HG03558 (cell line): ENCODE results near the gene BUB1.
"Not testable (repeated sequence)": the region's sequence is repeated elsewhere in the genome, so short reads cannot be mapped to it uniquely, and the experiment has no call there.

Source experiments
- ATAC-seq: cut with Tn5 transposase; IDR thresholded peaks from one replicate; pipeline ENCODE4 v1.9.1; 2021; ENCODE audit warnings: moderate number of reproducible peaks; ENCODE audit not compliant: unreplicated experiment; ENCODE audit errors: extremely low read depth

The BUB1 gene

GRCh38 chr2:110660558-110660957 is 17.3 kb downstream of the BUB1 start:
- no peak for ATAC-seq

GRCh38 chr2:110659248-110659647 is 18.6 kb downstream of the BUB1 start:
- no peak for ATAC-seq

DNA sequence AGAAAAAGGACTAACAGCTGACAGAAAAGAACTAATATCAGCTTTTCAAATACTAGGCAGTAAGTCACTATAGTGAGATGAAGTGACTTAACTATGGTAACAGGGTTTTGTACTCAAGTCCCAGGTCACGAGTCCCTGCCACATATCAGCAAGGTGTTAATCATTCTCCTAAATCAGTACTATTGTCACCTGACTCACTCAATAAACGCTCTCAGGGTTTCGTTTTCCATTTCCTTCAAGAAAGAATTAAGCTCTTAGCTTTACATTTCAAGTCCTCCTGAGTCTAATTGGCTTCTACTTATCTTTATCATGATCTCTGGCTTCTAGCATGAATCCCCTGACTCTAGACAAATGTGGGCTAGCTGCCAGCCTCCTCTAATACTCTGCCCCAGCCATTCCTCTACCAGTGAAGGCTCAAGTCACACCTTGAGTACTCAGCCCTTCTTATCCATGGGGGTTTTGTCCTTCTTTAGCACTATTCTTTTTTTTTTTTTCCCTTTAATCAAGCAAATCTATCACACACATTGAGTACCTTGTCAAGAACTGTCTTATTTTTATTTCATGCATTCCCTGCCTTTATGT is 20.0 kb downstream of the BUB1 start:
- no peak for ATAC-seq

DNA sequence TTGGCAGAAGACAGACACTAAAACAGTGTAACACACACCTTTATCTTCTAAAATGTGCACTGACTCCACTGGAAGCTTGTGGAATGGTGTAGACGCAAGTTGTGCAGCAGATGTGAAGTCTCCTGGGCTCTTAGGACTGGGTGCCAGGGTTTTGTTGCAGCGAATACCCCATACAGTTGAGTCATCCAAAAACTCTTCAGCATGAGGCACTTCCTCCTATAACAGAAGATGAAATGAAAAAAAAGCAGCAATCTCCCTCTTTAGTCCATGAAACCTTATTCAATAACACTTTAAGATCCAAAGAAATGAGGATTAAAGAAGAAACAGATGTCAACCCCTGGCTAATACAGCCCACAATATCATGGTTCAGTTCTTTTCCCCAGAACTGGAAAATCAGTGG is 22.2 kb downstream of the BUB1 start:
- ATAC-seq: no peak

DNA sequence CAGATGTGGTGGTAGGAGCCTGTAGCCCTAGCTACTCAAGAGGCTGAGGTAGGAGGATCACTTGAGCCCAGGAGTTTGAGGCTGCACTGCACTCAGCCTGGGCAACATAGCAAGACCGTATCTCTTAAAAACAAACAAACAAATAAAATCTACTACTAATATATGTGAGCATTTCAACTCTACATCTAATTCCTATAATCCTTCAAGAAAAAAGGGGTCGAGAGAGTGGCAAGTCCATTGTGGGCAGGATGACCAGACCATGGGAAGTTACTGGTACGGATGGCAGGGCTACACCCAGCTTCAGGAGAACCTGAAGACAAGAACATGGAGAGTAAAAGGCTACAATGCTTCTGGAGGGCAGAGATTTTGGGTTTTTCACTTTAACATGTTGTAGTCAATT is 24.0 kb downstream of the BUB1 start:
- no peak for ATAC-seq

GRCh38 chr2:110650346-110650745 is 27.5 kb downstream of the BUB1 start:
- ATAC-seq: no peak

GRCh38 chr2:110647777-110648176 is 30.1 kb downstream of the BUB1 start:
- ATAC-seq: no peak

- ATAC-seq: no peak
Measured at GRCh38 chr2:110645616-110646015, 32.2 kb downstream of the BUB1 start.

DNA sequence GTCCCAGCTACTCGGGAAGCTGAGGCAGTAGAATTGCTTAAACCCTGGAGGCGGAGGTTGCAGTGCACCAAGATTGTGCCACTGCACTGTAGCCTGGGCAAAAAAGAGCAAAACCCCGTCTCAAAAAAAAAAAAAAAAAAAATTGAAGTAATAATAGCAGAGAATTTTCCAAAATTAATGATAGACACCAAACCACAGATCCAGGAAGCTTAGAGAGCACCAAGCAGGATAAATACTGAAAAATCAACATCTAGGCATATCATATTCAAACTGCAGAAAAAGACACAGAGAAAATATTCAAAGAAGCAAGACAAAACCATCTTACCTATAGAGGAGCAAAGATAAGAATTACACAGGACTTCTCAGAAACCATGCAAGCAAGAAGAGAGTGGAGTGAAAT is 33.5 kb downstream of the BUB1 start:
- ATAC-seq: no peak

DNA sequence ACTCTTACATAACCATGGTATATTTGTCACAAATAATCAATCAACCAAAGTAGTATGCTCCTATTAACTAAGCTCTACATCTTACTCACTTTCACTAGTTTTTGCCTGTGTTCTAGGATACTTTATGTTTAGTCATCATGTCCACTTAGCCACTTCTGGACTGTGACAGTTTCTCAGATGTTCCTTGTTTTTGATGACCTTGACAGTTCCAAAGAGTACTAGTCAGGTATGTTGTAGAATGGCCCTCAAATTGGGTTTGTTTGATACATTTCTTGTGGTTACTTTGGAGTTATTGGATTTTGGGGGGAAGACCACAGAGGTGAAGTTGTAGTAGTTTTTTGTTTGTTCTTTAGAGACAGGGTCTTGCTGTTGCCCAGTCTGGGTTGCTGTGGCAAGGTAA is 35.5 kb downstream of the BUB1 start:
- ATAC-seq: no peak

DNA sequence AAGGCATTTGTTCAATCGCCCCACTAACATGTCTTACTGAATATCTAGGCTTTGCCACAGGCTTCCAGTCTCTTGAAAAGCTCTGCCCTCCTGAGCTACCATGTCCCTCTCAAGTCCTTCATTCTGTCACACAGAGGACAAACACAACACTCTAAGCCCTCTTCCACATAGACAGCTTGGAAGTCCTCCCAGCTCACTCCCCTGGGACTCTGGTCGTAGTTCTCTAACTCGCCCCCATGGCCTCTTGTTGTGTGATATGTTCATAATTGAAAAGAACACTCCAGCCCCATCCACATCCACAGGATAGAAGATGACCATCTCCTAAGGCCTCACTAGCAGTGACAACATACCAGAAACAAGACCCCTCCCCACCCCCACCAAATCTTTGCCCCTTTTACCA is 37.9 kb downstream of the BUB1 start:
- ATAC-seq: no peak

GRCh38 chr2:110638952-110639695 is 38.7 kb downstream of the BUB1 start:
- no peak for ATAC-seq

- ATAC-seq: no peak
Measured at GRCh38 chr2:110638004-110638403, 39.9 kb downstream of the BUB1 start.

- ATAC-seq: no peak
Measured at GRCh38 chr2:110637093-110637492, 40.8 kb downstream of the BUB1 start.

DNA sequence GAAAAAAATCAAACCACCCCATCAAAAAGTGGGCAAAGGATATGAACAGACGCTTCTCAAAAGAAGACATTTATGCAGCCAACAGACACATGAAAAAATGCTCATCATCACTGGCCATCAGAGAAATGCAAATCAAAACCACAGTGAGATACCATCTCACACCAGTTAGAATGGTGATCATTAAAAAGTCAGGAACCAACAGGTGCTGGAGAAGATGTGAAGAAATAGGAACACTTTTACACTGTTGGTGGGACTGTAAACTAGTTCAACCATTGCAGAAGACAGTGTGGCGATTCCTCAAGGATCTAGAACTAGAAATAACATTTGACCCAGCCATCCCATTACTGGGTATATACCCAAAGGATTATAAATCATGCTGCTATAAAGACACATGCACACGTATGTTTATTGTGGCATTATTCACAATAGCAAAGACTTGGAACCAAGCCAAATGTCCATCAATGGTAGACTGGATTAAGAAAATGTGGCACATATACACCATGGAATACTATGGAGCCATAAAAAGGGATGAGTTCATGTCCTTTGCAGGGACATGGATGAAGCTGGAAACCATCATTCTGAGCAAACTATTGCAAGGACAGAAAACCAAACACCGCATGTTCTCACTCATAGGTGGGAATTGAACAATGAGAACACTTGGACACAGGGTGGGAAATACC is 41.8 kb downstream of the BUB1 start:
- ATAC-seq: not testable (repeated sequence)

DNA sequence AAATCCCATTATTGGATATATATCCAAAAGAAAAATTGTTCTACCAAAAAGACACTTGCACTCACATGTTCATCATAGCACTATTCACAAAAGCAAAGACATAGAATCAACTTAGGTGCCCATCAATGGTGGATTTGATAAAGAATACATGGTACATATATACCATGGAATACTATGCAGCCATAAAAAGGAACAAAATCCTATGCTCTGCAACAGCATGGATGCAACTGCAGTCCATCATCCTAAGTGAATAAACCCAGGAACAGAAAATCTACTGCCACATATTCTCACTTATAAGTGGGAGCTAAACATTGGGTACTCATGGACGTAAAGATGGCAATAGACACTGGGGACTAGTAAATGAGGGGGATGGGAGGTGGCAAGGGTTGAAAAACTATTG is 50.5 kb downstream of the BUB1 start:
- ATAC-seq: not testable (repeated sequence)

GRCh38 chr2:110619326-110619939 is 58.4 kb downstream of the BUB1 start:
- not testable (repeated sequence) for ATAC-seq

DNA sequence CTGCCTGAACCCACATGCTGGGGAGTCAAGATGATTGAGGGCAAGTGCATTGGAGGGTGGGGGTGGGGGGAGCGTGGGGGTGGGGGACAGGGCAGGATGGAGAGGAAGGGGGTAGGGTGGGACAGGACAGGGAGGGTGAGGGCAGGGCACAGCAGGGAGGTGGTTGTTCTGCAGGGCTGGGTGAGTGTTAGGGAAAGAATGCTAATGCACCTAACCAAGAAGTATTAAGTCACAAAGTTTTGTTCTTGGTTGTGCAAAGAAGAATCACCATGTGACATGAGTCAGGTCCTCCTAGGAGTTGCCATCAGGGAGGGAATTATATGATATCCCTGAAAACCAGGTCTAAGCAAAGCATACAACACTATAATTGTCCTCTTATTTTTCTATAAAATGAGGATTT is 63.9 kb downstream of the BUB1 start:
- ATAC-seq: not testable (repeated sequence)

DNA sequence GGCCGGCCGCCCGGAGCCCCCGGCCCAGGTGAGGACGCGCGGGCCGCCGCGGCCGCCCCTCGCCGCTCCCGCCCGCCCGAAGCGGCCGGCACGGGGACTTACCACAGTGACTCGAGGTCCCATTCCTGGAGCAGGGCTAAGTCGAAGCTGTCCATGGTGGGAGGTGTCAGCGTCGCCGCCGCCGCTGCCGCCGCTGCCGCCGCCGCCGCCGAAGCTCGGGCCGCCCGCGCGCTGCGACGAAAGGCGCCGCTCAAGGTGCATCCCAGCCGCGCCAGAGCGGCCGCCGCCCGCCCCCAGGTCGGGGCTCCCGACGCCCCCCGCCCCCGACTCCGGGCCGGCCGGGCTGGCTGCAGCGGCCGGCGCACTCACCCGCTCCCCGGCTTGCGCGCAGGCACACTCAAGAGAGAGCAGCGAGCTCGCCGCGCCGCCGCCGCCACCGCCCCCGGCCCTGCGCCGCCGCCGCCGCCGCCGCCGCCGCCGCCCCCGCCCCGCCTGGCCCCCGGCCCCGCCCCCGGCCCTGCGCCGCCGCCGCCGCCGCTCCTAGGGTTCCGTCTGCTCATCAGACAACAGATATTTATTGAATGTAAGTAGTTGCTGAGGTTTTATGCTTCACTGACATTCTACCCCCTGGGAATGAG is 67.1 kb downstream of the BUB1 start:
- ATAC-seq: not testable (repeated sequence)

GRCh38 chr2:110609843-110610612 is 67.8 kb downstream of the BUB1 start:
- not testable (repeated sequence) for ATAC-seq
